HG03354 (cell line): ENCODE measurements around the gene PROKR1.
"Not testable (repeated sequence)": the region's sequence is repeated elsewhere in the genome, so short reads cannot be mapped to it uniquely, and the experiment has no call there.

Experiments used
- ATAC-seq: cut with Tn5 transposase; IDR thresholded peaks from one replicate; pipeline ENCODE4 v1.9.1; 2021; ENCODE audit warnings: mild to moderate bottlenecking; ENCODE audit not compliant: unreplicated experiment, poor library complexity, severe bottlenecking

Gene PROKR1

GRCh38 chr2:68653034-68653433 is 9.7 kb downstream of the PROKR1 start:
- no peak for ATAC-seq

GRCh38 chr2:68653538-68653982 is 10.2 kb downstream of the PROKR1 start:
- ATAC-seq: peak; percentile 86

- no peak for ATAC-seq
These were observed 14.9 kb downstream of the PROKR1 start for GRCh38 chr2:68658266-68658665.

GRCh38 chr2:68659081-68659480 is 15.7 kb downstream of the PROKR1 start:
- ATAC-seq: no peak

- ATAC-seq: no peak
These were observed 17.3 kb downstream of the PROKR1 start for GRCh38 chr2:68660658-68661057.

- ATAC-seq: no peak
These were observed 19.1 kb downstream of the PROKR1 start for GRCh38 chr2:68662466-68662865.

- no peak for ATAC-seq
These were observed 20.2 kb downstream of the PROKR1 start for GRCh38 chr2:68663371-68664156.

- no peak for ATAC-seq
These were observed 24.0 kb downstream of the PROKR1 start for GRCh38 chr2:68667371-68667770.

- ATAC-seq: no peak
These were observed 26.3 kb downstream of the PROKR1 start for GRCh38 chr2:68669651-68670050.

GRCh38 chr2:68671961-68672360 is 28.6 kb downstream of the PROKR1 start:
- ATAC-seq: no peak

- ATAC-seq: no peak
These were observed 30.3 kb downstream of the PROKR1 start for GRCh38 chr2:68673631-68674030.

GRCh38 chr2:68675470-68675869 is 32.1 kb downstream of the PROKR1 start:
- ATAC-seq: no peak

- not testable (repeated sequence) for ATAC-seq
These were observed 34.5 kb downstream of the PROKR1 start for GRCh38 chr2:68677837-68678236.

GRCh38 chr2:68679166-68679916 is 36.0 kb downstream of the PROKR1 start:
- ATAC-seq: not testable (repeated sequence)

GRCh38 chr2:68679917-68680267 is 36.5 kb downstream of the PROKR1 start:
- ATAC-seq: not testable (repeated sequence)

GRCh38 chr2:68684197-68684596 is 40.8 kb downstream of the PROKR1 start:
- no peak for ATAC-seq

GRCh38 chr2:68686178-68686577 is 42.8 kb downstream of the PROKR1 start:
- ATAC-seq: no peak

GRCh38 chr2:68687018-68687417 is 43.6 kb downstream of the PROKR1 start:
- no peak for ATAC-seq

- ATAC-seq: peak; percentile 94
These were observed 46.5 kb downstream of the PROKR1 start for GRCh38 chr2:68689553-68690537.

- ATAC-seq: no peak
These were observed 47.5 kb downstream of the PROKR1 start for GRCh38 chr2:68690851-68691250.
